Measurements from ENCODE around the gene CASTOR1. TPM values are rescaled to one million over a fixed set of nuclear protein-coding genes. Genes with fewer than 3 reads are reported as not detected.

The CASTOR1 gene
- total and polyA plus RNA-seq, 11 donors: 3.8 to 16.6 (median 7.1) TPM

- H3K9me3 ChIP-seq: no peaks in the 10 kb centered on the region
- H3K36me3 ChIP-seq: peaks cover 0 to 26% (median 8%) of the 10 kb centered on the region in 9 donors
- no peak overlapping the region for H3K4me3 ChIP-seq
- ATAC-seq (no peak), DNase-seq (peak in 1 of 5 donors; percentile 56)
- no peak overlapping the region for H3K27ac ChIP-seq
- no peak for TF ChIP-seq CTCF (IDR thresholded peaks at IDR 0.05)
- no peak for TF ChIP-seq POLR2A (IDR thresholded peaks at IDR 0.05)
- no peaks in the 10 kb centered on the region for H3K27me3 ChIP-seq
- intact Hi-C loops (cut with DNase I): loop anchor here in 4 of 10 donors (5.0 kb wide), 2 partner anchors 37 to 42 kb away; partner anchors contain the start of gene TBC1D10A (in 3 of the 4)
- 89 to 92% (median 91%) methylated on average over 20 to 27 of the region's 27 CpGs for WGBS, 4 donors
- H3K4me1 ChIP-seq: peaks cover 2 to 41% (median 18%) of the 10 kb centered on the region in 12 donors
Measured at GRCh38 chr22:30285176-30285845, 4.0 kb downstream of the CASTOR1 start.

DNA sequence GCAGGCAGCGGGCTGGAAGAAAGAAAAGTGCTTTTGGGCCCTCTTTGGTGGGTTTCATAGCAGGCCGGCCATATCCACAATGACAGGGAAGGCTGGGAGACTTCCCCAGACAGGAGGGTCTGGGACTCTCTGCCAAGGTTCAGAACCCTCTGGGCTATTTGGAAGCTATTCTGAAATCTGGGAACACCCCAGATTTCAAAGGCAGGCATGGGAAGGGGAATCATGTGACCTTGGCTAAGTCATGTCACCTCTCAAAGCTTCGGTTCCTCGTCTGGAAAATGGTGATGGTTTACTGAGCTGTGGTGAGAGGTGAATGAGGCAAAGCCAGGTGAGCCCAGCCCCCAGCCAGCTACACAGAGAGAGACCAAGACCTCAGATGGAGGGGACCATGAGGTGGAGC lies 4.6 kb downstream of the CASTOR1 start:
- no peaks in the 10 kb centered on the region for H3K9me3 ChIP-seq
- peaks cover 0 to 39% (median 12%) of the 10 kb centered on the region in 12 donors for H3K4me1 ChIP-seq
- H3K27me3 ChIP-seq: no peaks in the 10 kb centered on the region
- H3K4me3 ChIP-seq: no peak overlapping the region
- DNase-seq: peak in 1 of 5 donors; percentile 16
- peaks cover 0 to 26% (median 8%) of the 10 kb centered on the region in 9 donors for H3K36me3 ChIP-seq
- H3K27ac ChIP-seq: no peak overlapping the region
- intact Hi-C loops (cut with DNase I): loop anchor here in 4 of 10 donors (5.0 kb wide), 2 partner anchors 38 to 43 kb away; partner anchors contain the start of gene TBC1D10A (in 3 of the 4)
- no peak for ATAC-seq
- TF ChIP-seq CTCF (IDR thresholded peaks at IDR 0.05) (no peak), POLR2A (IDR thresholded peaks at IDR 0.05) (no peak)
- WGBS, 4 donors: 80 to 96% (median 92%) methylated on average over 4 of the region's 4 CpGs

DNA sequence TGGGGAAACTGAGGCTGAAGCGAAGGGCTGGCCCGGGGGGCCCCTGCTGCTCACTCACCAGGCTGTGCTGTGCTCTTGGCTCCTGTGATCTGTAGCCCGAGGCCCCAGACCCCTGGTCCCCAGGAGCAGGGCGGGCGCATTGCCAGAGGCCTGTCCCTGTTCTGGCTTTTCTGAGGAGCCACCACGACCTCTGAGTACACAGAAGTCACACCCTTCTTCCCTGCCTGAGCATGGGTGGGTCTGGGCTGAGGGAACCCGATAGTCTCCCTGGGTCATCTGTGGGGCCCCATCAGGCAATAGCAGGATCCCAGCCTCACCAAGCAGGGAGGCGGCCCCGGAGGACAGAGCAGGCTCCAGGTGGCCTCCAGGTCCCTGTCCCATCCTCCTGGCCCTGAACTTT lies 5.1 kb downstream of the CASTOR1 start:
- Histone ChIP-seq H3K9me3 (no peaks in the 10 kb centered on the region), H3K4me1 (peaks cover 0 to 44% (median 12%) of the 10 kb centered on the region in 12 donors), H3K27ac (no peak overlapping the region), H3K27me3 (no peaks in the 10 kb centered on the region), H3K36me3 (peaks cover 0 to 26% (median 8%) of the 10 kb centered on the region in 9 donors), H3K4me3 (no peak overlapping the region)
- intact Hi-C loops (cut with DNase I): no loop called here
- 76 to 93% (median 92%) methylated on average over 6 to 9 of the region's 9 CpGs for WGBS, 4 donors
- DNase-seq (peak in 1 of 5 donors; percentile 61), ATAC-seq (no peak)
- TF ChIP-seq CTCF (IDR thresholded peaks at IDR 0.05) (no peak), POLR2A (IDR thresholded peaks at IDR 0.05) (no peak)

DNA sequence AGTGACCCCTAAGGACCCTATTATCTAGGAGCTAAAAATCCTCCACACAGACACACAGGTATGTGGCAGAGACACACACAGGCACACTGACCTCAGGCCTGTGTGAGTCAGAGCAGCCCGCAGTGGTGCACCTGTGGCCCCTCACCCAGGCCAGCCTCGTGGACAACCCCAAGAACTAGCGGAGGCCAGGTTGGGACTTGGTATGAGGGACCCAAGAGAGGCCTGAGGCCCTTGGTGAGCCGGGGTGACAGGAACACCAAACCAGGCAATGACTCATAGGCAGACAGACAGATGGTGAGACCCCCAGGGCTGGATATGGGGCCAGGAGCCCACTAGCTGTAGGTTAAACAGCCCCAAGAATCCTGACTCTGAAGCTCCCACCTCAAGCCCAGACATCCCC lies 6.0 kb downstream of the CASTOR1 start:
- peak in 1 of 5 donors; percentile 56 for DNase-seq
- no peaks in the 10 kb centered on the region for H3K27me3 ChIP-seq
- WGBS, 4 donors: 75 to 100% (median 90%) methylated on average over 1 to 4 of the region's 4 CpGs
- peaks cover 0 to 46% (median 7%) of the 10 kb centered on the region in 12 donors for H3K4me1 ChIP-seq
- peaks cover 0 to 26% (median 8%) of the 10 kb centered on the region in 9 donors for H3K36me3 ChIP-seq
- H3K4me3 ChIP-seq: no peak overlapping the region
- no peak overlapping the region for H3K27ac ChIP-seq
- TF ChIP-seq CTCF (IDR thresholded peaks at IDR 0.05) (no peak), POLR2A (IDR thresholded peaks at IDR 0.05) (no peak)
- intact Hi-C loops (cut with DNase I): loop anchor here in 1 of 10 donors (2.0 kb wide), 1 partner anchor 49 kb away; no protein-coding TSS in a partner anchor
- no peak for ATAC-seq
- H3K9me3 ChIP-seq: no peaks in the 10 kb centered on the region

All from heart left ventricle (tissue), 16 donors.